HepG2 (cell line): ENCODE measurements around the gene GLCE. TPM values are rescaled to one million over a fixed set of nuclear protein-coding genes. Genes with fewer than 3 reads are reported as not detected.

Source experiments
- ATAC-seq: fragments of 200-7000 bp; cut with Tn5 transposase; 3 replicates; pipeline ENCODE4 v1.9.1; 2020; ENCODE audit warnings: mild to moderate bottlenecking, moderate library complexity
- BruUV-seq: library from RNA; stranded (reverse); fragments of 400-500 nt; replicated peaks from 2 replicates; lab custom pipeline; 2021; lab: Mats Ljungman, UMichigan
- CTCF ChIA-PET: fragments of 300-600 bp; formaldehyde crosslinking; extraction: SDS; loops from one replicate; lab custom pipeline; 2021; ENCODE audit warnings: low total read pairs, inconsistent platforms, low intra/inter-chr PET ratio; lab: Yijun Ruan, JAX
- POLR2A ChIA-PET: fragments of 350-600 bp; sonication (Branson Sonifier 250); formaldehyde crosslinking; loops from one replicate; lab custom pipeline; 2020; ENCODE audit warnings: antibody characterized with exemption, inconsistent platforms; lab: Yijun Ruan, JAX
- DNase-seq: peaks from one replicate; pipeline ENCODE4 v3.0.0-alpha.2; 2015; ENCODE audit warnings: low spot score
- FAIRE-seq: peaks from 3 replicates; lab custom pipeline; 2011; peaks lifted over from hg19 to GRCh38; lab: Jason Lieb, UNC
- H2AFZ ChIP-seq: one replicate; pipeline ENCODE4 v1.6.1; 2011; ENCODE audit warnings: low read length, inconsistent platforms
- H3K27ac ChIP-seq: fragments of 300-600 bp; 3 replicates; pipeline ENCODE4 v1.8.0; 2011; ENCODE audit warnings: mixed run types, mild to moderate bottlenecking, mixed read lengths, low read length, inconsistent platforms; ENCODE audit not compliant: insufficient read depth; ENCODE audit errors: extremely low read length
- H3K27me3 ChIP-seq, 2 experiments: fragments of 200-600 bp in 1 of 2; 2 replicates in 1 of 2; 3 replicates in 1 of 2; pipeline versions ENCODE4 v1.6.0 to v1.8.0; 2011; ENCODE audit warnings: low read length in 2 of 2, mild to moderate bottlenecking in 2 of 2, moderate library complexity in 2 of 2, inconsistent platforms in 1 of 2; ENCODE audit not compliant: insufficient read depth in 2 of 2, control insufficient read depth in 1 of 2
- H3K36me3 ChIP-seq, 2 experiments: fragments of 200-600 bp in 1 of 2; replicated peaks in 1 of 2; 2 replicates in 1 of 2; 3 replicates in 1 of 2; pipeline versions ENCODE4 v1.5.1 to v1.8.0; 2011; ENCODE audit warnings: low read length in 2 of 2, inconsistent platforms in 1 of 2; ENCODE audit not compliant: insufficient read depth in 2 of 2, control insufficient read depth in 1 of 2
- H3K4me1 ChIP-seq: 2 replicates; pipeline ENCODE4 v1.5.1; 2012; ENCODE audit warnings: low read length, inconsistent platforms; ENCODE audit not compliant: insufficient read depth
- H3K4me2 ChIP-seq: 2 replicates; pipeline ENCODE4 v1.6.0; 2011; ENCODE audit warnings: low read depth, low read length, inconsistent platforms
- H3K4me3 ChIP-seq, 3 experiments: fragments of 200-600 bp in 1 of 3; sonication (generic), shearing (Covaris generic) in 1 of 3; replicated peaks in 1 of 3; 2 replicates each; pipeline ENCODE4 v1.5.1; 2011 to 2016; ENCODE audit warnings: low read length in 3 of 3, inconsistent platforms in 2 of 3, low read depth in 2 of 3, mild to moderate bottlenecking in 2 of 3, control low read depth in 1 of 3, mixed read lengths in 1 of 3; ENCODE audit not compliant: insufficient read depth in 1 of 3
- H3K79me2 ChIP-seq: one replicate; pipeline ENCODE4 v1.6.1; 2011; ENCODE audit warnings: low read length, inconsistent platforms; ENCODE audit not compliant: insufficient read depth
- H3K9ac ChIP-seq: 2 replicates; pipeline ENCODE4 v1.6.0; 2011; ENCODE audit warnings: mild to moderate bottlenecking, low read depth, low read length, inconsistent platforms; ENCODE audit not compliant: insufficient read depth
- H3K9me3 ChIP-seq: 2 replicates; pipeline ENCODE4 v1.5.1; 2012; ENCODE audit warnings: mild to moderate bottlenecking, low read length
- H4K20me1 ChIP-seq: 2 replicates; pipeline ENCODE4 v1.6.0; 2011; ENCODE audit warnings: inconsistent platforms, mild to moderate bottlenecking, low read length, moderate library complexity; ENCODE audit not compliant: insufficient read depth
- FOXC1 ChIP-seq: sonication (generic); formaldehyde crosslinking; IDR thresholded peaks from 2 replicates; pipeline ENCODE4 v1.8.0; 2022; ENCODE audit warnings: mild to moderate bottlenecking, missing genetic modification reagents, borderline replicate concordance
- FOXP1 ChIP-seq, 2 experiments: fragments of 450-650 bp in 1 of 2; IDR thresholded peaks; 2 replicates each; pipeline ENCODE4 v1.6.1; 2017 to 2018; ENCODE audit warnings: antibody characterized with exemption in 1 of 2
- KDM2A ChIP-seq: sonication (generic); formaldehyde crosslinking; IDR thresholded peaks from 2 replicates; pipeline ENCODE4 v1.4.0; 2020; ENCODE audit warnings: low read depth, missing genetic modification reagents, borderline replicate concordance
- MXD1 ChIP-seq: sonication (generic); formaldehyde crosslinking; IDR thresholded peaks from 2 replicates; pipeline ENCODE4 v1.4.0; 2020; ENCODE audit warnings: mild to moderate bottlenecking, missing genetic modification reagents
- PPARG ChIP-seq: conservative IDR thresholded peaks from 2 replicates; pipeline ENCODE4 v1.6.1; 2016; ENCODE audit warnings: missing biosample characterization, missing genetic modification reagents
- RFX5 ChIP-seq: IDR thresholded peaks from 2 replicates; pipeline ENCODE4 v1.6.1; 2011; ENCODE audit warnings: low read depth, low read length, improper control_type of control experiment
- TGIF2 ChIP-seq: IDR thresholded peaks from 2 replicates; pipeline ENCODE4 v1.6.1; 2016; ENCODE audit warnings: control low read depth, missing compliant biosample characterization
- ZNF263 ChIP-seq: sonication (generic); formaldehyde crosslinking; IDR thresholded peaks from 2 replicates; pipeline ENCODE4 v1.4.0; 2020; ENCODE audit warnings: missing genetic modification reagents
- ZNF615 ChIP-seq: sonication (generic); formaldehyde crosslinking; IDR thresholded peaks from 2 replicates; pipeline ENCODE4 v1.5.0; 2020; ENCODE audit warnings: mild to moderate bottlenecking, missing genetic modification reagents, borderline replicate concordance
- ZNF720 ChIP-seq: sonication (generic); formaldehyde crosslinking; IDR thresholded peaks from 2 replicates; pipeline ENCODE4 v1.4.0; 2020; ENCODE audit warnings: missing genetic modification reagents
- WGBS: methylation state at CpG from one replicate; pipeline ENCODE4 v1.1.6; 2017; ENCODE audit warnings: low lambda C conversion rate; 5-methylcytosine and 5-hydroxymethylcytosine counted together
- in situ Hi-C: cut with HindIII; loops from 2 replicates; pipeline ENCODE4 v1.10.0; 2017; ENCODE audit warnings: low pct_unique_long_range_greater_than_20kb; ENCODE audit not compliant: extremely low pct_ligation_motif_present
- intact Hi-C: fragments of 100-400 bp; cut with micrococcal nuclease; formaldehyde crosslinking; loops from one replicate; pipeline ENCODE4 v1.10.0; 2022; ENCODE audit not compliant: unreplicated experiment
- polyA plus RNA-seq, 8 experiments: library from polyadenylated mRNA; depleted of rRNA in 3 of 8; stranded (reverse) in 7 of 8; unstranded in 1 of 8; fragments of >200 nt; fragmentation: Illumina TruSeq in 4 of 8; extraction: Trizol in 4 of 8; gene quantifications; 2 replicates each; pipeline versions ENCODE4 v1.2.1 to v1.2.3, GENCODE V29; 2011 to 2016; ENCODE audit warnings: low read depth in 4 of 8, missing spikeins in 1 of 8, mixed read lengths in 1 of 8; ENCODE audit not compliant: insufficient read depth in 1 of 8
- total RNA-seq, 5 experiments: library from RNA; depleted of rRNA; stranded (reverse); fragments of >200 nt; fragmentation: Illumina TruSeq; extraction: Trizol; gene quantifications; 2 replicates each; pipeline ENCODE4 v1.2.3, GENCODE V29; 2016; ENCODE audit warnings: low read depth in 1 of 5
- TF ChIP-seq, protein P1 (sequence below): sonication (generic); formaldehyde crosslinking; IDR thresholded peaks from 2 replicates; pipeline ENCODE4 v1.4.0; 2020; ENCODE audit warnings: missing genetic modification reagents
- TF ChIP-seq, protein P2 (sequence below): sonication (generic); formaldehyde crosslinking; IDR thresholded peaks from 2 replicates; pipeline ENCODE4 v1.5.0; 2020; ENCODE audit warnings: mild to moderate bottlenecking, missing genetic modification reagents
- TF ChIP-seq, protein P3 (sequence below): sonication (generic); formaldehyde crosslinking; IDR thresholded peaks from 2 replicates; pipeline ENCODE4 v1.5.0; 2020; ENCODE audit warnings: missing genetic modification reagents

The GLCE gene
- total and polyA plus RNA-seq, 2 of the 13 experiments (the other 11 are each of a cell fraction or from before 2014, with no cell fraction given): 12.9 to 23.4 TPM

GRCh38 chr15:69200832-69201745 is 40.7 kb downstream of the GLCE start (continued):
- TF ChIP-seq, protein P1, sequence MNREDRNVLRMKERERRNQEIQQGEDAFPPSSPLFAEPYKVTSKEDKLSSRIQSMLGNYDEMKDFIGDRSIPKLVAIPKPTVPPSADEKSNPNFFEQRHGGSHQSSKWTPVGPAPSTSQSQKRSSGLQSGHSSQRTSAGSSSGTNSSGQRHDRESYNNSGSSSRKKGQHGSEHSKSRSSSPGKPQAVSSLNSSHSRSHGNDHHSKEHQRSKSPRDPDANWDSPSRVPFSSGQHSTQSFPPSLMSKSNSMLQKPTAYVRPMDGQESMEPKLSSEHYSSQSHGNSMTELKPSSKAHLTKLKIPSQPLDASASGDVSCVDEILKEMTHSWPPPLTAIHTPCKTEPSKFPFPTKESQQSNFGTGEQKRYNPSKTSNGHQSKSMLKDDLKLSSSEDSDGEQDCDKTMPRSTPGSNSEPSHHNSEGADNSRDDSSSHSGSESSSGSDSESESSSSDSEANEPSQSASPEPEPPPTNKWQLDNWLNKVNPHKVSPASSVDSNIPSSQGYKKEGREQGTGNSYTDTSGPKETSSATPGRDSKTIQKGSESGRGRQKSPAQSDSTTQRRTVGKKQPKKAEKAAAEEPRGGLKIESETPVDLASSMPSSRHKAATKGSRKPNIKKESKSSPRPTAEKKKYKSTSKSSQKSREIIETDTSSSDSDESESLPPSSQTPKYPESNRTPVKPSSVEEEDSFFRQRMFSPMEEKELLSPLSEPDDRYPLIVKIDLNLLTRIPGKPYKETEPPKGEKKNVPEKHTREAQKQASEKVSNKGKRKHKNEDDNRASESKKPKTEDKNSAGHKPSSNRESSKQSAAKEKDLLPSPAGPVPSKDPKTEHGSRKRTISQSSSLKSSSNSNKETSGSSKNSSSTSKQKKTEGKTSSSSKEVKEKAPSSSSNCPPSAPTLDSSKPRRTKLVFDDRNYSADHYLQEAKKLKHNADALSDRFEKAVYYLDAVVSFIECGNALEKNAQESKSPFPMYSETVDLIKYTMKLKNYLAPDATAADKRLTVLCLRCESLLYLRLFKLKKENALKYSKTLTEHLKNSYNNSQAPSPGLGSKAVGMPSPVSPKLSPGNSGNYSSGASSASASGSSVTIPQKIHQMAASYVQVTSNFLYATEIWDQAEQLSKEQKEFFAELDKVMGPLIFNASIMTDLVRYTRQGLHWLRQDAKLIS: no peak
- TF ChIP-seq PPARG (CRISPR knock-in tag): no peak

DNA sequence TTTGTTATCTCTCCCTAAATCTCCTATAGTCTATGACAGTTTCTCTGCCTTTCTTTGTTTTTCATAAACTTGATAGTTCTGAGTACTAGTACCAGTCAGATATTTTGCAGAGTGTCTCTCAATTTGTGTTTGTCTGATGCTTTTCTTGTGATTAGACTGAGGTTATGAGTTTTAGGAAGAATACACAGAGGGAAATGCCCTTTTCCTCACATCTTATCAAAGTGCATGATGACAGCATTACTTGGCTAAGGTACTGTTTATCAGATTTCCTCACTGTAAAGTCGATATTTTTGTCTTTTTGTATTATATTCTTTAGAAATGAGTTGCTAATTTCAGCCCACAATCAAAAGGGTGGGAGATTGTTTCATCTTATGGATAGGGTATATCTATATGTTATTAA is 45.6 kb downstream of the GLCE start:
- CTCF ChIA-PET: no interaction called here
- Histone ChIP-seq H3K27me3 (no peaks in the 10 kb centered on the region), H3K4me1 (peaks cover 10% of the 10 kb centered on the region), H2AFZ (no peak overlapping the region), H4K20me1 (no peaks in the 10 kb centered on the region), H3K27ac (no peak overlapping the region), H3K79me2 (no peaks in the 10 kb centered on the region), H3K36me3 (no peaks in the 10 kb centered on the region), H3K9ac (no peak overlapping the region), H3K9me3 (no peaks in the 10 kb centered on the region), H3K4me3 (no peak overlapping the region), H3K4me2 (no peak overlapping the region)
- no peak for TF ChIP-seq FOXP1 (IDR thresholded peaks at IDR 0.05)
- TF ChIP-seq FOXP1 (CRISPR knock-in tag; IDR thresholded peaks at IDR 0.05): no peak
- no peak for TF ChIP-seq RFX5
- no peak for TF ChIP-seq KDM2A (CRISPR knock-in tag)
- TF ChIP-seq, protein P2, sequence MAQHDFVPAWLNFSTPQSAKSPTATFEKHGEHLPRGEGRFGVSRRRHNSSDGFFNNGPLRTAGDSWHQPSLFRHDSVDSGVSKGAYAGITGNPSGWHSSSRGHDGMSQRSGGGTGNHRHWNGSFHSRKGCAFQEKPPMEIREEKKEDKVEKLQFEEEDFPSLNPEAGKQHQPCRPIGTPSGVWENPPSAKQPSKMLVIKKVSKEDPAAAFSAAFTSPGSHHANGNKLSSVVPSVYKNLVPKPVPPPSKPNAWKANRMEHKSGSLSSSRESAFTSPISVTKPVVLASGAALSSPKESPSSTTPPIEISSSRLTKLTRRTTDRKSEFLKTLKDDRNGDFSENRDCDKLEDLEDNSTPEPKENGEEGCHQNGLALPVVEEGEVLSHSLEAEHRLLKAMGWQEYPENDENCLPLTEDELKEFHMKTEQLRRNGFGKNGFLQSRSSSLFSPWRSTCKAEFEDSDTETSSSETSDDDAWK (CRISPR knock-in tag): no peak
- no peak for TF ChIP-seq ZNF263
- TF ChIP-seq MXD1 (CRISPR knock-in tag): no peak
- TF ChIP-seq, protein P3, sequence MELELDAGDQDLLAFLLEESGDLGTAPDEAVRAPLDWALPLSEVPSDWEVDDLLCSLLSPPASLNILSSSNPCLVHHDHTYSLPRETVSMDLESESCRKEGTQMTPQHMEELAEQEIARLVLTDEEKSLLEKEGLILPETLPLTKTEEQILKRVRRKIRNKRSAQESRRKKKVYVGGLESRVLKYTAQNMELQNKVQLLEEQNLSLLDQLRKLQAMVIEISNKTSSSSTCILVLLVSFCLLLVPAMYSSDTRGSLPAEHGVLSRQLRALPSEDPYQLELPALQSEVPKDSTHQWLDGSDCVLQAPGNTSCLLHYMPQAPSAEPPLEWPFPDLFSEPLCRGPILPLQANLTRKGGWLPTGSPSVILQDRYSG (CRISPR knock-in tag): no peak
- TF ChIP-seq FOXC1 (CRISPR knock-in tag): no peak
- no peak for TF ChIP-seq TGIF2 (CRISPR knock-in tag)
- no peak for TF ChIP-seq ZNF720 (CRISPR knock-in tag)
- no peak for TF ChIP-seq ZNF615 (CRISPR knock-in tag)
- 6% methylated on average over 1 of the region's 1 CpG for WGBS
- DNase-seq (no peak), ATAC-seq (no peak), FAIRE-seq (no peak)
- no TSS peak for BruUV-seq
- intact Hi-C loops (no loop called here), in situ Hi-C loops (no loop called here)
- POLR2A ChIA-PET: no interaction called here
